HepG2 (cell line): ENCODE data around the gene PGPEP1. TPM values are rescaled to one million over a fixed set of nuclear protein-coding genes. Genes with fewer than 3 reads are reported as not detected.

Experiments used
- CC2D1A ChIP-seq: sonication (generic); formaldehyde crosslinking; IDR thresholded peaks from 2 replicates; pipeline ENCODE4 v1.8.1; 2023; ENCODE audit warnings: mild to moderate bottlenecking, missing genetic modification reagents
- ETV5 ChIP-seq: IDR thresholded peaks from 2 replicates; pipeline ENCODE4 v1.6.1; 2018; ENCODE audit warnings: missing biosample characterization, missing genetic modification reagents, inconsistent platforms, borderline replicate concordance
- IKZF4 ChIP-seq: sonication (generic); formaldehyde crosslinking; IDR thresholded peaks from 2 replicates; pipeline ENCODE4 v1.5.1; 2020; ENCODE audit warnings: borderline replicate concordance, mild to moderate bottlenecking, low read depth, missing genetic modification reagents; ENCODE audit errors: not compliant biosample characterization
- MAF1 ChIP-seq: sonication (generic); formaldehyde crosslinking; IDR thresholded peaks from 2 replicates; pipeline ENCODE4 v1.5.0; 2020; ENCODE audit warnings: missing genetic modification reagents, borderline replicate concordance
- NFE2 ChIP-seq: sonication (generic); formaldehyde crosslinking; IDR thresholded peaks from 2 replicates; pipeline ENCODE4 v1.4.0; 2020; ENCODE audit warnings: missing genetic modification reagents
- NFE2L1 ChIP-seq: sonication (generic); formaldehyde crosslinking; IDR thresholded peaks from 2 replicates; pipeline ENCODE4 v1.4.0; 2020; ENCODE audit warnings: missing genetic modification reagents, mild to moderate bottlenecking, borderline replicate concordance
- NFRKB ChIP-seq: fragments of 450-650 bp; IDR thresholded peaks from 2 replicates; pipeline ENCODE4 v1.6.1; 2017
- NFYC ChIP-seq: IDR thresholded peaks from 2 replicates; pipeline ENCODE4 v1.6.1; 2016; ENCODE audit warnings: missing genetic modification reagents, missing compliant biosample characterization
- NONO ChIP-seq, 2 experiments: fragments of 450-650 bp in 1 of 2; sonication (generic) in 1 of 2; formaldehyde crosslinking in 1 of 2; IDR thresholded peaks in 1 of 2; conservative IDR thresholded peaks in 1 of 2; 2 replicates each; pipeline versions ENCODE4 v1.6.1 to v1.8.0; 2017 to 2022; ENCODE audit warnings: mild to moderate bottlenecking in 1 of 2, missing genetic modification reagents in 1 of 2, moderate library complexity in 1 of 2
- PAF1 ChIP-seq: IDR thresholded peaks from 2 replicates; pipeline ENCODE4 v1.6.1; 2016; ENCODE audit warnings: missing genetic modification reagents, missing compliant biosample characterization
- TBX2 ChIP-seq: sonication (generic); formaldehyde crosslinking; IDR thresholded peaks from 2 replicates; pipeline ENCODE4 v1.5.0; 2020; ENCODE audit warnings: missing genetic modification reagents, mild to moderate bottlenecking, borderline replicate concordance
- THRA ChIP-seq: sonication (generic); formaldehyde crosslinking; IDR thresholded peaks from 2 replicates; pipeline ENCODE4 v1.4.0; 2020; ENCODE audit warnings: missing genetic modification reagents, borderline replicate concordance
- ZGPAT ChIP-seq: IDR thresholded peaks from 2 replicates; pipeline ENCODE4 v1.6.1; 2016; ENCODE audit warnings: mild to moderate bottlenecking
- ZNF124 ChIP-seq: sonication (generic); formaldehyde crosslinking; IDR thresholded peaks from 2 replicates; pipeline ENCODE4 v1.4.0; 2020; ENCODE audit warnings: missing genetic modification reagents
- ZNF17 ChIP-seq: sonication (generic); formaldehyde crosslinking; IDR thresholded peaks from 2 replicates; pipeline ENCODE4 v1.5.0; 2020; ENCODE audit warnings: mild to moderate bottlenecking, missing genetic modification reagents
- ZNF33A ChIP-seq: sonication (generic); formaldehyde crosslinking; IDR thresholded peaks from 2 replicates; pipeline ENCODE4 v1.5.1; 2020; ENCODE audit warnings: missing genetic modification reagents, mild to moderate bottlenecking, moderate library complexity, borderline replicate concordance
- ZNF383 ChIP-seq: sonication (generic); formaldehyde crosslinking; IDR thresholded peaks from 2 replicates; pipeline ENCODE4 v1.4.0; 2020; ENCODE audit warnings: missing genetic modification reagents, mild to moderate bottlenecking, borderline replicate concordance
- ZNF430 ChIP-seq: sonication (generic); formaldehyde crosslinking; IDR thresholded peaks from 2 replicates; pipeline ENCODE4 v1.9.0; 2021; ENCODE audit warnings: mild to moderate bottlenecking, missing genetic modification reagents
- ZNF501 ChIP-seq: sonication (generic); formaldehyde crosslinking; IDR thresholded peaks from 2 replicates; pipeline ENCODE4 v1.5.1; 2020; ENCODE audit warnings: mild to moderate bottlenecking, moderate library complexity, missing genetic modification reagents
- ZNF503 ChIP-seq: sonication (generic); formaldehyde crosslinking; IDR thresholded peaks from 2 replicates; pipeline ENCODE4 v1.4.0; 2020; ENCODE audit warnings: missing genetic modification reagents
- ZNF614 ChIP-seq: IDR thresholded peaks from 2 replicates; pipeline ENCODE4 v1.6.1; 2018; ENCODE audit warnings: missing biosample characterization, missing genetic modification reagents, inconsistent platforms, borderline replicate concordance
- ZNF670 ChIP-seq: sonication (generic); formaldehyde crosslinking; IDR thresholded peaks from 2 replicates; pipeline ENCODE4 v1.8.0; 2022; ENCODE audit warnings: mild to moderate bottlenecking, missing genetic modification reagents, borderline replicate concordance
- ZNF672 ChIP-seq: sonication (generic); formaldehyde crosslinking; IDR thresholded peaks from 2 replicates; pipeline ENCODE4 v1.8.1; 2022; ENCODE audit warnings: missing genetic modification reagents
- ZNF720 ChIP-seq: sonication (generic); formaldehyde crosslinking; IDR thresholded peaks from 2 replicates; pipeline ENCODE4 v1.4.0; 2020; ENCODE audit warnings: missing genetic modification reagents
- ZNF790 ChIP-seq: sonication (generic); formaldehyde crosslinking; IDR thresholded peaks from 2 replicates; pipeline ENCODE4 v1.8.0; 2022; ENCODE audit warnings: missing genetic modification reagents, mild to moderate bottlenecking, borderline replicate concordance
- ZSCAN20 ChIP-seq: sonication (generic); formaldehyde crosslinking; IDR thresholded peaks from 2 replicates; pipeline ENCODE4 v1.4.0; 2020; ENCODE audit warnings: missing genetic modification reagents, mild to moderate bottlenecking, borderline replicate concordance
- polyA plus RNA-seq, 8 experiments: library from polyadenylated mRNA; depleted of rRNA in 3 of 8; stranded (reverse) in 7 of 8; unstranded in 1 of 8; fragments of >200 nt; fragmentation: Illumina TruSeq in 4 of 8; extraction: Trizol in 4 of 8; gene quantifications; 2 replicates each; pipeline versions ENCODE4 v1.2.1 to v1.2.3, GENCODE V29; 2011 to 2016; ENCODE audit warnings: low read depth in 4 of 8, missing spikeins in 1 of 8, mixed read lengths in 1 of 8; ENCODE audit not compliant: insufficient read depth in 1 of 8
- total RNA-seq, 5 experiments: library from RNA; depleted of rRNA; stranded (reverse); fragments of >200 nt; fragmentation: Illumina TruSeq; extraction: Trizol; gene quantifications; 2 replicates each; pipeline ENCODE4 v1.2.3, GENCODE V29; 2016; ENCODE audit warnings: low read depth in 1 of 5

The PGPEP1 gene
- total and polyA plus RNA-seq, 2 of the 13 experiments (the other 11 are each of a cell fraction or from before 2014, with no cell fraction given), result 53.1 to 56.6 TPM

GRCh38 chr19:18390065-18390907 lies 49.9 kb downstream of the PGPEP1 start (continued):
- no peak for TF ChIP-seq ETV5 (CRISPR knock-in tag)
- TF ChIP-seq ZNF17, result no peak
- no peak for TF ChIP-seq IKZF4
- no peak for TF ChIP-seq ZSCAN20 (CRISPR knock-in tag)
- no peak for TF ChIP-seq ZNF503 (CRISPR knock-in tag)
- no peak for TF ChIP-seq ZNF720 (CRISPR knock-in tag)
- no peak for TF ChIP-seq CC2D1A (CRISPR knock-in tag)
- no peak for TF ChIP-seq NFYC
- TF ChIP-seq PAF1 (CRISPR knock-in tag), result peak; percentile 95
- no peak for TF ChIP-seq NFE2L1 (CRISPR knock-in tag)
- no peak for TF ChIP-seq THRA (CRISPR knock-in tag)
- TF ChIP-seq NFE2, result no peak
- TF ChIP-seq ZNF614 (CRISPR knock-in tag), result peak; percentile 17; the same call in 1 of the 2 replicates
- no peak for TF ChIP-seq NFRKB
- 0 out of 2 replicates have a peak, but pooled peaks have one; percentile 41 for TF ChIP-seq ZNF790
- TF ChIP-seq TBX2 (CRISPR knock-in tag), result no peak
- no peak for TF ChIP-seq ZNF383
- no peak for TF ChIP-seq ZNF672
- 0 out of 2 replicates have a peak, but pooled peaks have one; percentile 48 for TF ChIP-seq ZNF33A (CRISPR knock-in tag)
- peak; percentile 83 for TF ChIP-seq ZNF670 (CRISPR knock-in tag)
- no peak for TF ChIP-seq ZGPAT (CRISPR knock-in tag)
- 0 out of 2 replicates have a peak, but pooled peaks have one; percentile 59 for TF ChIP-seq ZNF124
- TF ChIP-seq MAF1 (CRISPR knock-in tag), result no peak
- no peak for TF ChIP-seq ZNF430 (CRISPR knock-in tag)
- TF ChIP-seq ZNF501, result no peak; the same call in 1 of the 2 replicates
- TF ChIP-seq NONO (IDR thresholded peaks at IDR 0.05), result no peak
- TF ChIP-seq NONO (CRISPR knock-in tag; conservative IDR thresholded peaks at IDR 0.05), result 0 out of 2 replicates have a peak, but pooled peaks have one; percentile 25
